ENCODE data around the gene AP5Z1. TPM values are rescaled to one million over a fixed set of nuclear protein-coding genes. Genes with fewer than 3 reads are reported as not detected.

Gene AP5Z1
- polyA plus RNA-seq, 2 of the 4 experiments (the other 2 are of a cell fraction) = 6.8 to 21.8 TPM

DNA sequence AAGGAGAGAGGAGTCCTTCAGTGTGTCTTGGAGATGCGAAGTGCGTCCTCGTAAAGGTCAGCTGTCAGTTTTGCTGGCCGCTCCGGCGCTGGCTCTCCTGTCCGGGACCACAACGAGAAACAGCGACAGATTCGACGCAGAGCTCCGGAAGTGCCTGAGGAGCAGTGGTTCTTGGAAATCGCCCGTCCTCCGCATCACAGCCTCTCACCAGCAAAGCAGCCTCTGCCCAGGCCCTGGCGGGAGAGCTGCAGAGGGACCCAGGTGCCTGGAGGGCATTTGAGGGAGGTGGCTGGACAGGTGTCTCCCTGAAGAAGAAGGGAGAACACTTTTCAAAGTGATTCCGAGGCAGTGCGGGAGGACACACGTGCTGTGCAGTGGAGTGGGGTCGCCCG lies 11.6 kb upstream of the AP5Z1 start:
- ATAC-seq (no peak), DNase-seq (ENCODE audit: low read depth in 1 of 2, low spot score in 1 of 2) (no peak), FAIRE-seq (no peak)
- Histone ChIP-seq H3K4me1 (no peaks in the 10 kb centered on the region), H3K4me2 (no peak overlapping the region), H3K27ac (no peak overlapping the region), H3K9me3 (no peaks in the 10 kb centered on the region), H3K4me3 (no peak overlapping the region)
- POLR2A ChIA-PET = no interaction called here
- CTCF ChIA-PET = interaction anchor here (1.1 kb wide), 1 partner anchor 10 kb away, joined by 4 read pairs; no protein-coding TSS in a partner anchor
- WGBS (ENCODE audit: missing lambda C conversion rate) = 97% methylated on average over 21 of the region's 21 CpGs
- TF ChIP-seq NFE2L2 (conservative IDR thresholded peaks at IDR 0.05; ENCODE audit: low read length) (no peak), PHF8 (IDR thresholded peaks at IDR 0.05; ENCODE audit: borderline replicate concordance, low read depth) (no peak), EHF (CRISPR knock-in tag; IDR thresholded peaks at IDR 0.05) (no peak), RNF2 (IDR thresholded peaks at IDR 0.05; ENCODE audit: borderline replicate concordance, low read depth) (no peak), GATA3 (IDR thresholded peaks at IDR 0.05; ENCODE audit: borderline replicate concordance) (no peak), ZSCAN20 (CRISPR knock-in tag; IDR thresholded peaks at IDR 0.05) (no peak), TP53 (CRISPR knock-in tag; IDR thresholded peaks at IDR 0.05) (no peak), HOXB13 (CRISPR knock-in tag; IDR thresholded peaks at IDR 0.05; ENCODE audit: low read depth) (no peak), FOXS1 (CRISPR knock-in tag; IDR thresholded peaks at IDR 0.05) (no peak), RARB (CRISPR knock-in tag; IDR thresholded peaks at IDR 0.05) (no peak), RFX5 (IDR thresholded peaks at IDR 0.05) (no peak)
- TF ChIP-seq, protein P1, sequence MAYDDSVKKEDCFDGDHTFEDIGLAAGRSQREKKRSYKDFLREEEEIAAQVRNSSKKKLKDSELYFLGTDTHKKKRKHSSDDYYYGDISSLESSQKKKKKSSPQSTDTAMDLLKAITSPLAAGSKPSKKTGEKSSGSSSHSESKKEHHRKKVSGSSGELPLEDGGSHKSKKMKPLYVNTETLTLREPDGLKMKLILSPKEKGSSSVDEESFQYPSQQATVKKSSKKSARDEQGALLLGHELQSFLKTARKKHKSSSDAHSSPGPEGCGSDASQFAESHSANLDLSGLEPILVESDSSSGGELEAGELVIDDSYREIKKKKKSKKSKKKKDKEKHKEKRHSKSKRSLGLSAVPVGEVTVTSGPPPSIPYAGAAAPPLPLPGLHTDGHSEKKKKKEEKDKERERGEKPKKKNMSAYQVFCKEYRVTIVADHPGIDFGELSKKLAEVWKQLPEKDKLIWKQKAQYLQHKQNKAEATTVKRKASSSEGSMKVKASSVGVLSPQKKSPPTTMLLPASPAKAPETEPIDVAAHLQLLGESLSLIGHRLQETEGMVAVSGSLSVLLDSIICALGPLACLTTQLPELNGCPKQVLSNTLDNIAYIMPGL (CRISPR knock-in tag; IDR thresholded peaks at IDR 0.05; ENCODE audit: borderline replicate concordance) = no peak
- TF ChIP-seq, protein P2, sequence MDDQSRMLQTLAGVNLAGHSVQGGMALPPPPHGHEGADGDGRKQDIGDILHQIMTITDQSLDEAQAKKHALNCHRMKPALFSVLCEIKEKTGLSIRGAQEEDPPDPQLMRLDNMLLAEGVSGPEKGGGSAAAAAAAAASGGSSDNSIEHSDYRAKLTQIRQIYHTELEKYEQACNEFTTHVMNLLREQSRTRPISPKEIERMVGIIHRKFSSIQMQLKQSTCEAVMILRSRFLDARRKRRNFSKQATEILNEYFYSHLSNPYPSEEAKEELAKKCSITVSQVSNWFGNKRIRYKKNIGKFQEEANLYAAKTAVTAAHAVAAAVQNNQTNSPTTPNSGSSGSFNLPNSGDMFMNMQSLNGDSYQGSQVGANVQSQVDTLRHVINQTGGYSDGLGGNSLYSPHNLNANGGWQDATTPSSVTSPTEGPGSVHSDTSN (IDR thresholded peaks at IDR 0.05) = no peak
- TF ChIP-seq, protein P3, sequence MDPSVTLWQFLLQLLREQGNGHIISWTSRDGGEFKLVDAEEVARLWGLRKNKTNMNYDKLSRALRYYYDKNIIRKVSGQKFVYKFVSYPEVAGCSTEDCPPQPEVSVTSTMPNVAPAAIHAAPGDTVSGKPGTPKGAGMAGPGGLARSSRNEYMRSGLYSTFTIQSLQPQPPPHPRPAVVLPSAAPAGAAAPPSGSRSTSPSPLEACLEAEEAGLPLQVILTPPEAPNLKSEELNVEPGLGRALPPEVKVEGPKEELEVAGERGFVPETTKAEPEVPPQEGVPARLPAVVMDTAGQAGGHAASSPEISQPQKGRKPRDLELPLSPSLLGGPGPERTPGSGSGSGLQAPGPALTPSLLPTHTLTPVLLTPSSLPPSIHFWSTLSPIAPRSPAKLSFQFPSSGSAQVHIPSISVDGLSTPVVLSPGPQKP (IDR thresholded peaks at IDR 0.05; ENCODE audit: low read depth, low read length) = no peak
- TF ChIP-seq, protein P4, sequence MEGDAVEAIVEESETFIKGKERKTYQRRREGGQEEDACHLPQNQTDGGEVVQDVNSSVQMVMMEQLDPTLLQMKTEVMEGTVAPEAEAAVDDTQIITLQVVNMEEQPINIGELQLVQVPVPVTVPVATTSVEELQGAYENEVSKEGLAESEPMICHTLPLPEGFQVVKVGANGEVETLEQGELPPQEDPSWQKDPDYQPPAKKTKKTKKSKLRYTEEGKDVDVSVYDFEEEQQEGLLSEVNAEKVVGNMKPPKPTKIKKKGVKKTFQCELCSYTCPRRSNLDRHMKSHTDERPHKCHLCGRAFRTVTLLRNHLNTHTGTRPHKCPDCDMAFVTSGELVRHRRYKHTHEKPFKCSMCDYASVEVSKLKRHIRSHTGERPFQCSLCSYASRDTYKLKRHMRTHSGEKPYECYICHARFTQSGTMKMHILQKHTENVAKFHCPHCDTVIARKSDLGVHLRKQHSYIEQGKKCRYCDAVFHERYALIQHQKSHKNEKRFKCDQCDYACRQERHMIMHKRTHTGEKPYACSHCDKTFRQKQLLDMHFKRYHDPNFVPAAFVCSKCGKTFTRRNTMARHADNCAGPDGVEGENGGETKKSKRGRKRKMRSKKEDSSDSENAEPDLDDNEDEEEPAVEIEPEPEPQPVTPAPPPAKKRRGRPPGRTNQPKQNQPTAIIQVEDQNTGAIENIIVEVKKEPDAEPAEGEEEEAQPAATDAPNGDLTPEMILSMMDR (IDR thresholded peaks at IDR 0.05) = no peak
- TF ChIP-seq, protein P5, sequence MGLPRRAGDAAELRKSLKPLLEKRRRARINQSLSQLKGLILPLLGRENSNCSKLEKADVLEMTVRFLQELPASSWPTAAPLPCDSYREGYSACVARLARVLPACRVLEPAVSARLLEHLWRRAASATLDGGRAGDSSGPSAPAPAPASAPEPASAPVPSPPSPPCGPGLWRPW (IDR thresholded peaks at IDR 0.05) = no peak
- TF ChIP-seq, protein P6, sequence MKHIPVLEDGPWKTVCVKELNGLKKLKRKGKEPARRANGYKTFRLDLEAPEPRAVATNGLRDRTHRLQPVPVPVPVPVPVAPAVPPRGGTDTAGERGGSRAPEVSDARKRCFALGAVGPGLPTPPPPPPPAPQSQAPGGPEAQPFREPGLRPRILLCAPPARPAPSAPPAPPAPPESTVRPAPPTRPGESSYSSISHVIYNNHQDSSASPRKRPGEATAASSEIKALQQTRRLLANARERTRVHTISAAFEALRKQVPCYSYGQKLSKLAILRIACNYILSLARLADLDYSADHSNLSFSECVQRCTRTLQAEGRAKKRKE (CRISPR knock-in tag; IDR thresholded peaks at IDR 0.05; ENCODE audit: low read depth) = no peak

DNA sequence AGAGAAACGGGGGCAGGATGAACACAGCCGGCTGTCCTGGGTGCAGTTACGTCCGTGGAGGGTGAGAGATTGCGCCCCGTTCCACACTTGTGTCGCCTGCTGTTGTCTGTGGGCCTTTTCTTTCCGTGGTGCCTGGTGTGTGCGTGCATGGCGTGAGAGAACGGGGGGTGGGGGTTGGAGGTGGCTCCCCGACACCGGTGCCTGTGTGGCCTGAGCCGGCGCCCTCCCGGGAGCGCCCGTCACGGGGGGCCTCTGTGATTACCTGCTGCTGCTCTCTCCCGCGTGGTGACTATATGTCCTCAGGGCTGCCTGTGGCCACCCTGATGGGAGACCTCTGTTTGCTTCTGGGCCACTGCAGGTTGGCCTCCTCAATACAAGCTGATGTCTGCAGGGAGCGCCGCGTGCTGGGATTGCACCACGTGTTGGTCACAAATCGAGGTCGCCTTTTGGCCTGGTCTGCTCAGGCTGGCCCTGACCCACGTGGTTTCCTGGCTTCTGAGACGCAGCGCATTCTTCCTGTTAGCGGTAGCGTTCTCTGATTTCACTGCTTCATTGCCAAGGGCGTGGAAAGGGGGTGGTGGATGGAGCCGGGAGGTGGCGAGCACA lies 10.9 kb upstream of the AP5Z1 start:
- CTCF ChIA-PET = interaction anchor here (1.1 kb wide), 1 partner anchor 10 kb away, joined by 4 read pairs; no protein-coding TSS in a partner anchor
- POLR2A ChIA-PET = no interaction called here
- DNase-seq (ENCODE audit: low read depth in 1 of 2, low spot score in 1 of 2) = no peak

More for the DNA sequence above, 10.9 kb upstream of the AP5Z1 start:
- Histone ChIP-seq H3K9me3 (no peaks in the 10 kb centered on the region), H3K4me1 (no peaks in the 10 kb centered on the region), H3K27ac (no peak overlapping the region), H3K4me2 (no peak overlapping the region), H3K4me3 (no peak overlapping the region)
- WGBS (ENCODE audit: missing lambda C conversion rate) = 93% methylated on average over 34 of the region's 35 CpGs
- 0 out of 2 replicates have a peak, but pooled peaks have one; percentile 2 for TF ChIP-seq POLR2AphosphoS2 (conservative IDR thresholded peaks at IDR 0.05; ENCODE audit: low read length)
- TF ChIP-seq MAFK (IDR thresholded peaks at IDR 0.05; ENCODE audit: partially characterized antibody) = no peak
- no peak for ATAC-seq
- FAIRE-seq = no peak
